ENCODE results near the gene NAP1L4. TPM values are rescaled to one million over a fixed set of nuclear protein-coding genes. Genes with fewer than 3 reads are reported as not detected.

NAP1L4 gene
- total RNA-seq, 1 experiment from 2014 or later, result 144 TPM

DNA sequence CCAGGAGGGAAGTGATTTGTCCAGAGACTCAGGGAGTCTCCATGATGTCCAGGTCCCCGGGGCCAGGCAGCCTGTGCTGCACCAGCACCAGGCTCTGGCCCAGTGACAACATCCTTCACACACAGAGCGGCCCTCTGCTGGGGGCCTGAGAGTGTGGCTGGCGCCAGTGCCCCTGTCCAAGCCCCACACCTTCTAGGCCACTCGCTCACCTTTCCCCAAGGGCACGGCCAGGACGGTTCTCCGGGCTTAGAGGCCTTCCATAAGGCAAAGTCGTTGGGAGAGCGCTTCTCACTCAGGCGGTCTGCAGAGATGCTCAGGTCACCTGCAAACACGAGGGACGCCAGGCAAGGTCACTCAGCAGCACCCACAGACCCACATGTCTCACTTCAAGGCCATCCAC, 27.9 kb upstream of the NAP1L4 start:
- H3K36me3 ChIP-seq (ENCODE audit: control insufficient read depth in 1 of 2, insufficient read depth in 2 of 2, low read length in 2 of 2), result peaks cover 19 to 35% of the 10 kb centered on the region in 2 experiments
- no peak overlapping the region for H2AFZ ChIP-seq (ENCODE audit: low read depth, low read length, poor library complexity, severe bottlenecking)
- H3K79me2 ChIP-seq (ENCODE audit: insufficient read depth, low read length), result no peaks in the 10 kb centered on the region
- H3K9me2 ChIP-seq (ENCODE audit: insufficient read depth), result no peaks in the 10 kb centered on the region
- no peaks in the 10 kb centered on the region for H4K20me1 ChIP-seq (ENCODE audit: insufficient read depth)
- no peak overlapping the region for H3K9ac ChIP-seq (ENCODE audit: low read length)
- ATAC-seq, result no peak
- no TSS peak for BruUV-seq (replicated peaks)
- no peak overlapping the region for H3K27ac ChIP-seq (ENCODE audit: low read depth, low read length)
- TF ChIP-seq POLR2AphosphoS5 (IDR thresholded peaks at IDR 0.05; ENCODE audit: low read depth, low read length) (no peak), CBX3 (IDR thresholded peaks at IDR 0.05; ENCODE audit: low read depth) (no peak), EZH2phosphoT487 (IDR thresholded peaks at IDR 0.05; ENCODE audit: borderline replicate concordance) (no peak)
- TF ChIP-seq, protein P1, sequence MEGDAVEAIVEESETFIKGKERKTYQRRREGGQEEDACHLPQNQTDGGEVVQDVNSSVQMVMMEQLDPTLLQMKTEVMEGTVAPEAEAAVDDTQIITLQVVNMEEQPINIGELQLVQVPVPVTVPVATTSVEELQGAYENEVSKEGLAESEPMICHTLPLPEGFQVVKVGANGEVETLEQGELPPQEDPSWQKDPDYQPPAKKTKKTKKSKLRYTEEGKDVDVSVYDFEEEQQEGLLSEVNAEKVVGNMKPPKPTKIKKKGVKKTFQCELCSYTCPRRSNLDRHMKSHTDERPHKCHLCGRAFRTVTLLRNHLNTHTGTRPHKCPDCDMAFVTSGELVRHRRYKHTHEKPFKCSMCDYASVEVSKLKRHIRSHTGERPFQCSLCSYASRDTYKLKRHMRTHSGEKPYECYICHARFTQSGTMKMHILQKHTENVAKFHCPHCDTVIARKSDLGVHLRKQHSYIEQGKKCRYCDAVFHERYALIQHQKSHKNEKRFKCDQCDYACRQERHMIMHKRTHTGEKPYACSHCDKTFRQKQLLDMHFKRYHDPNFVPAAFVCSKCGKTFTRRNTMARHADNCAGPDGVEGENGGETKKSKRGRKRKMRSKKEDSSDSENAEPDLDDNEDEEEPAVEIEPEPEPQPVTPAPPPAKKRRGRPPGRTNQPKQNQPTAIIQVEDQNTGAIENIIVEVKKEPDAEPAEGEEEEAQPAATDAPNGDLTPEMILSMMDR (IDR thresholded peaks at IDR 0.05 in 2 of 3, conservative IDR thresholded peaks at IDR 0.05 in 1 of 3; ENCODE audit: borderline replicate concordance in 1 of 3, insufficient read depth in 1 of 3, low read depth in 2 of 3, low read length in 2 of 3), result no peak
- TF ChIP-seq, protein P2, sequence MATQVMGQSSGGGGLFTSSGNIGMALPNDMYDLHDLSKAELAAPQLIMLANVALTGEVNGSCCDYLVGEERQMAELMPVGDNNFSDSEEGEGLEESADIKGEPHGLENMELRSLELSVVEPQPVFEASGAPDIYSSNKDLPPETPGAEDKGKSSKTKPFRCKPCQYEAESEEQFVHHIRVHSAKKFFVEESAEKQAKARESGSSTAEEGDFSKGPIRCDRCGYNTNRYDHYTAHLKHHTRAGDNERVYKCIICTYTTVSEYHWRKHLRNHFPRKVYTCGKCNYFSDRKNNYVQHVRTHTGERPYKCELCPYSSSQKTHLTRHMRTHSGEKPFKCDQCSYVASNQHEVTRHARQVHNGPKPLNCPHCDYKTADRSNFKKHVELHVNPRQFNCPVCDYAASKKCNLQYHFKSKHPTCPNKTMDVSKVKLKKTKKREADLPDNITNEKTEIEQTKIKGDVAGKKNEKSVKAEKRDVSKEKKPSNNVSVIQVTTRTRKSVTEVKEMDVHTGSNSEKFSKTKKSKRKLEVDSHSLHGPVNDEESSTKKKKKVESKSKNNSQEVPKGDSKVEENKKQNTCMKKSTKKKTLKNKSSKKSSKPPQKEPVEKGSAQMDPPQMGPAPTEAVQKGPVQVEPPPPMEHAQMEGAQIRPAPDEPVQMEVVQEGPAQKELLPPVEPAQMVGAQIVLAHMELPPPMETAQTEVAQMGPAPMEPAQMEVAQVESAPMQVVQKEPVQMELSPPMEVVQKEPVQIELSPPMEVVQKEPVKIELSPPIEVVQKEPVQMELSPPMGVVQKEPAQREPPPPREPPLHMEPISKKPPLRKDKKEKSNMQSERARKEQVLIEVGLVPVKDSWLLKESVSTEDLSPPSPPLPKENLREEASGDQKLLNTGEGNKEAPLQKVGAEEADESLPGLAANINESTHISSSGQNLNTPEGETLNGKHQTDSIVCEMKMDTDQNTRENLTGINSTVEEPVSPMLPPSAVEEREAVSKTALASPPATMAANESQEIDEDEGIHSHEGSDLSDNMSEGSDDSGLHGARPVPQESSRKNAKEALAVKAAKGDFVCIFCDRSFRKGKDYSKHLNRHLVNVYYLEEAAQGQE (IDR thresholded peaks at IDR 0.05; ENCODE audit: low read depth), result no peak
- no peak overlapping the region for H3K4me2 ChIP-seq (ENCODE audit: low read length)
- DNase-seq (ENCODE audit: low read depth, low spot score), result no peak
- POLR2A ChIA-PET, result no interaction called here
- RAD21 ChIA-PET (ENCODE audit: low non-redundant PET in 1 of 2, low total read pairs in 2 of 2, uncharacterized antibody in 2 of 2, unreplicated experiment in 2 of 2), result no interaction called here
- CTCF ChIA-PET, result no interaction called here
- intact Hi-C loops (cut with micrococcal nuclease), result no loop called here
- H3K4me1 ChIP-seq (ENCODE audit: control insufficient read depth in 1 of 2, insufficient read depth in 2 of 2, low read length in 2 of 2), result no peaks in the 10 kb centered on the region
- no peaks in the 10 kb centered on the region for H3K27me3 ChIP-seq (ENCODE audit: insufficient read depth, low read length)
- no peaks in the 10 kb centered on the region for H3K9me3 ChIP-seq (ENCODE audit: control insufficient read depth in 1 of 2, insufficient read depth in 1 of 2, low read depth in 1 of 2, low read length in 2 of 2)
- H3K4me3 ChIP-seq (replicated peaks in 1 of 2; ENCODE audit: low read depth in 1 of 2, low read length in 2 of 2), result no peak overlapping the region

Measured in HCT116 (cell line).